NCI-H2171 treated with DMSO at 0.1 percent for 48 hours (cell line): ENCODE data around the gene TTC9C.
"Not testable (repeated sequence)": the region's sequence is repeated elsewhere in the genome, so short reads cannot be mapped to it uniquely, and the experiment has no call there.

Experiments used
- DNase-seq: peaks from one replicate; lab custom pipeline; 2025; lab: John Stamatoyannopoulos, UW

TTC9C gene

DNA sequence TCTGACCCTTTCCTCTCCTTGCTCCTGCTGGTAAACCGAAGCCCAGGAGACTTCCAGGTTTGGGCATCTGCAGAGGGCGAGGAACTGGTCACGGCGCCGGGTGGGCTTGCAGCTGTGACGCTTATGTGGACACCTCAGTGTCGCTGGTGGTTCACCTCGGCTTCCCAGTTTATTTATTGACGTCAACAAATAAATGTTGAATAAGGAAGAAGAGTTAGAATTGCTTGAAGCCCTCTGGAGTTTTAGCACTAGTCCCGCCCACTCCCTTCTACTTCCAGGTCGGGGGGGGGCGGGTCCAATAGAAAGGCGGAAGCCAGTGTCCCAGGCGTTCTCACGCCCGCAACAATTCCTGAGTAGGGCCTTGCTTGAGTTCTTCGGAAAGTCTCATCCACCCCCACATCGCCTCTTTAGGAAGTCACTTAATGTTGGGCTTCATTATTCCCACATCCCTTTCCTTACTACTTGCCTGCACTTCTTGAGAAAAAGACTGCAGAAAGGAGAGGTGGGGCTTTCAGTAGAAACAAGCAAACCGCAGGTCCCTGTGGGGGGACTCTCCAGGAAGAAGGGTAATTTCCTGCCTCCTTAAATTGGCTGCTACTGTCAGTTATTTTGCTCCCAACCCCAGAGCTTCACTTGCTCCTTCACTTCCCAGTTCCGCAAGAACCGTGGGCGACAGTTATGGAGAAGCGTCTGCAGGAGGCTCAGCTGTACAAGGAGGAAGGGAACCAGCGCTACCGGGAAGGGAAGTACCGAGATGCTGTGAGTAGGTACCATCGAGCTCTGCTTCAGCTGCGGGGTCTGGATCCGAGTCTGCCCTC, at the start of gene TTC9C:
Gene TTC9C (plus strand): TSS at position 316 of the 818 bp plus-strand sequence. CDS start 363 bp downstream, at position 679.
- DNase-seq, result peak; percentile 84

GRCh38 chr11:62678770-62679696, 49.3 kb upstream of the TTC9C start, which contains the start of gene UBXN1:
Gene UBXN1, minus strand, starts transcription at chr11:62679073. Its CDS starts 150 bp downstream, at chr11:62678923.
- peak; percentile 94 for DNase-seq

DNA sequence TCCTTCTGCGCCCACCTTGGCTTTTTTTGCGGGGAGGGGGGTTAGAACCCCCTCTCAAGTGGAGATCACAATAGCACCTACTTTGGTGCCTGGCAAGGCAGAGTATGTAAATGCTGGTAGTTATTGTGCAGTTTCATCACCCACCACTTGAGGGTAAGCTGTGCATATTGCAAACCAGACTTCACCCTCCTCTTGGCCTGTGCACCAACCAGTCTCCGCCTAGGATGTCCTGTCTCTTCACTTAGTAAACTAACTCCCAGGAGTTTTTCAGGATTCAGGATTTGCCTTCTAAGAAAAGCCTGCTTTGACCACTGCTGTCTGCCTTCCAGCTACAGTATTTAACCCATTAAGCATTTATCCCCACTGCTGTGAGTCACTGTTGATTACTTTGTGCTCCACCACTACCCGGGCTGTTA, 47.5 kb upstream of the TTC9C start:
- peak; percentile 52 for DNase-seq

GRCh38 chr11:62682518-62682917, 45.8 kb upstream of the TTC9C start:
- no peak for DNase-seq

- DNase-seq, result no peak
These were observed 40.5 kb upstream of the TTC9C start for GRCh38 chr11:62687508-62688396.

GRCh38 chr11:62688491-62688890, 39.8 kb upstream of the TTC9C start:
- no peak for DNase-seq

GRCh38 chr11:62689421-62690183, 38.7 kb upstream of the TTC9C start, which contains the start of gene LRRN4CL:
Gene LRRN4CL, minus strand, starts transcription at chr11:62689530. Its CDS starts 1,022 bp downstream, at chr11:62688508.
- peak; percentile 45 for DNase-seq

DNA sequence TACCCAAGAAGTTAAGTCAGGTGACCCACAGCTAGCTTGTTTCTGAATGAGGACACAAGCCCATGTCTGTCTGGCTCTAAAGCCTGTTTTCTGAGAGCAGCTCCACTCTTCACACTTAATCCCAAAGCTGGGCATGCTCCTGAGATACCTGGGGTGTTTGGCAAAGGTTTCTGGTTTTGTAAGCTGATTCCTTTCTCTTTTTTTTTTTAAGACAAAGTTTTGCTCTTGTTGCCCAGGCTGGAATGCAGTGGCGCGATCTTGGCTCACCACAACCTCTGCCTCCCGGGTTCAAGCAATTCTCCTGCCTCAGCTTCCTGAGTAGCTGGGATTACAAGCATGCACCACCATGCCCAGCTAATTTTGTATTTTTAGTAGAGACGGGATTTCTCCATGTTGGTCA, 34.7 kb upstream of the TTC9C start:
- DNase-seq, result not testable (repeated sequence)

DNA sequence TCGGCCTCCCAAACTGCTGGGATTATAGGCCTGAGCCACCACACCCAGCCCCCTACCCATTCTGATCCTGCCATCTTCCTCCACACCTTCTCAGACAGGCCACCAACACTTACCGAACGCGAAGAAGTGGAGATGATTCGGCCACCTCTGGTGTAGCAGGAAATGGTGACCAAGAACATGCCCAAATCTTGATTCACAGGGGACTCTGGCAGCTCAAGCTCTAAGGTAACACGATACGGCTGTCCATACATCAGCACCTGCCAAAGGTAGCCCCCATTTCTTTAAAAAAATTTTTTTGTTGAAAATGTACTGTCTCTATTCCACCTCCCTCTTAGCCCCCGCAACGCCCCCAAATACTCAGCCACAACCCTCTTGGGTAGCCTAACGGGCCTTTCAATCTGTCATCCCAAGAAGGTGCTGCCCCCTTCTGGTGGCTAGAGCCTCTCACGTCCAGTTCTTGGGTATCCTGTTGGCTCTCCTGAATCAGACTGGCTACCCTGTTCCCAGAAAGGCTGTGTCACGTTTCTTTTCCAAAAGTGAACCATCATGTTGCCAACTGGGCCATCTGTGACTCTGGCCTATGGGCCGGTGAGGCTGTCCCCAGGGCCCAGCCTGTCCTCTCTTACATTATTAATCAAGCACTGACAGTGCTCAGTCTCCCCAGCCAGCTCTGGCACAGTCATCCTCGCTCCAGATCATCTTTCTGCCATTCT, 33.7 kb upstream of the TTC9C start:
- peak; percentile 28 for DNase-seq

DNA sequence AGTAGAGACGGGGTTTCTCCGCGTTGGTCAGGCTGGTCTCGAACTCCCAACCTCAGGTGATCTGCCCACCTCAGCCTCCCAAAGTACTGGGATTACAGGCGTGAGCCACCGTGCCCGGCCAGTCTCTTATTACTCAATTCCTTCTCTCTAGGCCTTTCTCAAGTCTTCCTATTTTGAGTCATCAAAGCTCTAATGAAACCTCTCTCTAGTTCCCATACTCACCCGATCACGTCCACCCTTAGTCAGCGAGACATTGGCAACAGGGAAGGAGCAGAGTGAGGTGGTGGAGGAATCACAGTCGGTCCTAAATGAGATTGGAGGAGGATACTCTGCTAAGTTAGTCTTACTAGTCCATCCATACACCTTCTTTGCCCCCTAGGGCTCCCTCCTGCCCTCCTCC, 26.0 kb upstream of the TTC9C start:
- DNase-seq, result no peak

GRCh38 chr11:62703921-62704320, 24.4 kb upstream of the TTC9C start:
- DNase-seq, result not testable (repeated sequence)

- peak; percentile 51 for DNase-seq
These were observed 22.9 kb upstream of the TTC9C start for GRCh38 chr11:62705413-62705812.

DNA sequence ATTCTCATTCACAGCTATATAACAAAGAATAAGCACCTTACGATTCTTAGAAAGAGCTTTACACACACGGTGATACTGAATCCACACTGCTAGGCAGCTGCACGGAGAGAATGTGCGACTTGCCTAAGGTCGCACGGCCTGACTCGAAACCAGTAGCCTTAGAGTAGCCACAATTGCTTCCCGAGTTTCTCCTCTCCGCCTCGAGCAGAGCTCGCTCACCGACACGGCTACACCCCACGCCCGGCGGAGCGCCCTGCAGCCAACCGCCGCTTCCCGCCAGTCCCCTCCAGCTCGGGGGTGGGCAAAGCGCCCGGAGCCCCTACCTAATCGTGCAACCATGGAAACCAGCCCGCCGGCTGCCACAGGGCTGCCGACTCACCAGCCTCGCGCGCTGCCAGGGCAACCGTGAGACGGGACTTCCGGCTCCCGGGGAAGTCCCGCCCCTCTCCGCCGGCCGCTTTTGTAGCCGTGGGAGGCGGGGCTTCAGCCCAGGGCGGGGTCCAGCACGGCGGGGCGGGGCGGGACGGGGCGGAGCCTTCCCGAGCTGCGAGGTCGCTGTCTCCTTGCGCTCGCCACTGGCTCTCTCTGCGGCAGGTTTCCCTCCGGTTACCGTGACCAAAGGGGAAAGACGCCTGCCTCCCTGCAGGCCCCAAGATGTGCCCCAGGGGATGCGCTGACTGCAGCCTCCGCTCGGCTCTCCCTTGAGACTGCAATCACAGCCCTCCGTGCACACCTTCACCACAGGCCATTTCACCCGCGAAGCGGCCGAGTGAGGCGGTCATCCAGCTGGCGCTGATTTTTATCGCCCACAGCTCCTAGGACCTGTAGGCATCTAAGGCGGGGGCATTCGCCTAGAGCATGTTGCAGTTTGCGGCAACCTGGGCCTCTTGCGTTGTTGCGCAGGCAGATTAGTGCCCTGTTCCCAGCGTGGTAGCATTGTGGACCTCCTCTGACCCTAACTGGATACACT, 22.1 kb upstream of the TTC9C start:
- peak; percentile 97 for DNase-seq

DNA sequence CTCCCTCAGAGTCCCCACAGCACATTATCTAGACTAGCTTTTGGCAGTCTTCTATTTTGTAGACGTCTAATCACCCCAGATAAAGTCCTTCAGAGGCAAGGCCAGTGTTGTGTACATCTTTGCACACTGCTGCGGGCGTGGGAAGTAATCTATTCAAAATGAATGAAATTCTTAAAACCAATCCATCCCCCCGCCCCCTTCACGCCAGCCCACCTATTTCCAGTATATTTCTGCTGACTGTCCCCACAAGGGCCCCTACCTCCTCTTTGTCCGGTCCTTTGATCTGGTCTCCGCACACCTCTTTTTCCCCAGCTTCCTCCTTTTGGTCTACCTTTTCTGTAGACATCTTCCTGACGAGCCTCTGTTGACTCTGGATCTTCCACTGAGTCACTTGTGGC, 21.4 kb upstream of the TTC9C start:
- no peak for DNase-seq

DNA sequence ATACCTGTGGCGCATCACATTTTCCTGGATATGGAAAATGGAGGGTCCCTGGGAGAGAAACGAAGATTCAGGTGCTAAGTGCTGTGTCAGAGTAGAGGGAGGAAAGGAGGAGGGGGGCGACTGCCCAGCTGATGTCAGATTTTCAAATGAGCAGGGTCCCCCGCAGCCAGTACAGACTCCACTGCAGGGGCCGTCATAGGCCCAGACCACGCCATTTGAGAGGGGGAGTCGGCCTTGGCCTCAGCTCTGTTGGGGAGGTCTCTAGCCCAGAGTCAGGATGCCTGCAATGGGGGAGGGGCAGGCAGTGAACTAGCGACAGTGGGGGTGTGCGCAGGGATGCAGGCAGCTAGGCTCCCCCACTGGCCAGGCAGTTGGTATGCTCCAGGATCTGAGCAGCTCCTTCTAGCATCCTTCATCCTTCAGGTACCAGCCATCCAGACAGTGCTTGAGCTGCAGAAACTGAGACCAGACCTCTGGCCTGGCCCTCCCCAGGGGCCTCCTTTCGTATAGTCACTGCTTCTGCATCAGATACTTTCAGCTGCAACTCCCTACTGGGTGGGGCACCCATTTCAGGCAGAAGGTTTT, 20.9 kb upstream of the TTC9C start, which contains the start of the genes BSCL2 and GNG3:
Gene BSCL2 (minus strand): TSS at position 148 of the 585 bp plus-strand sequence. CDS start 229 bp downstream, outside the sequence.
Gene GNG3 (plus strand): TSS at position 400 of the 585 bp plus-strand sequence. CDS start 620 bp downstream, outside the sequence.
- DNase-seq, result no peak

DNA sequence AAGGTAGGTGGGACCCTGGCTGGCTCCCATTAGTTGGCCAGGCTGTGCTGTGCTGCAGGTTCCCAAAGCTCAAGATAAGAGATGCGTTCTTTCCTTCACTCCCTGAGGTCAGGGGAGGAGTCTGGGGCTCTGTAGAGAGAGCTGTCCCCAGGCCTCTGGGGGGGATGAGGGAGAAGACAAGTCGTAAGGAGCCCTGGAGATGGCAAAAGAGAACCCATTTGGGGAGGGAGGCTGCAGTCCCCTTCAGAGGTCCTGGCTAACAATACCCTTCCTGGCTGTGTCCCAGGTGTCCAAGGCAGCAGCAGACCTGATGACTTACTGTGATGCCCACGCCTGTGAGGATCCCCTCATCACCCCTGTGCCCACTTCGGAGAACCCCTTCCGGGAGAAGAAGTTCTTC, 19.9 kb upstream of the TTC9C start:
- no peak for DNase-seq

DNA sequence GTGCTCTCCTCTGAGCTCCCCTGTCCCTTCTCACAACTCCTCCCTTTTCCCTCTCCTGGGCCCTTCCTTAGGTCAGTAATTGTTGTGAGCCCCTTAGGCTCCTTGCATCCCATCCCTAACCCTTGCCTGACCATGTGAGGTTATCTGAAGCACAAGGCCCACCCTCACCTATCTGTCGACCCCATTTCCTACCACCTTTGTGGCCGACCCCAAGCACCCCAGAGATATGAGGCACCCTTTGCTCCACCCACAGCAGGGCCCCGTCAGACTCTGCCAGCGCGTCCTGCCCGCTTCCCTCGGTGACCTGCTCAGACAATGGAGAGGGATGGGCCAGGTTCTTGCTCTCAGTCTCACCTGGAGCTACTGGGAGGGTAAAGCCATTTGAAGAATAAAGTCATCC, 19.5 kb upstream of the TTC9C start:
- DNase-seq, result no peak
